Activated CD4-positive, alpha-beta T cell treated with anti-CD3 and anti-CD28 coated beads, Interleukin-2, amount 10 ng/mL, durations not matched to agents 7 days and 5 days (primary cell): ENCODE measurements around the gene SMOC2. TPM values are rescaled to one million over a fixed set of nuclear protein-coding genes. Genes with fewer than 3 reads are reported as not detected.
"Not testable (repeated sequence)": the region's sequence is repeated elsewhere in the genome, so short reads cannot be mapped to it uniquely, and the experiment has no call there.

ENCODE experiments used
- CTCF ChIA-PET: fragments of 350-600 bp; sonication (Branson Sonifier 250); formaldehyde crosslinking; loops from one replicate; lab custom pipeline; 2021; ENCODE audit warnings: antibody characterized with exemption; lab: Charles Lee
- POLR2A ChIA-PET: fragments of 350-600 bp; sonication (Branson Sonifier 250); formaldehyde crosslinking; loops from one replicate; lab custom pipeline; 2021; ENCODE audit warnings: antibody characterized with exemption; lab: Charles Lee
- DNase-seq: peaks from one replicate; pipeline ENCODE4 v3.0.0-alpha.2; 2020
- H3K27ac Mint-ChIP-seq: one replicate; pipeline ENCODE4 v1.8.0; 2021; ENCODE audit warnings: mild to moderate bottlenecking, moderate library complexity, mixed read lengths
- H3K27me3 Mint-ChIP-seq: one replicate; pipeline ENCODE4 v1.8.0; 2021; ENCODE audit warnings: mixed read lengths
- H3K36me3 Mint-ChIP-seq: one replicate; pipeline ENCODE4 v1.8.0; 2021; ENCODE audit warnings: low read depth, mixed read lengths
- H3K4me1 Mint-ChIP-seq: one replicate; pipeline ENCODE4 v1.8.0; 2021; ENCODE audit warnings: mixed read lengths
- H3K4me3 Mint-ChIP-seq: one replicate; pipeline ENCODE4 v1.8.0; 2021; ENCODE audit warnings: mild to moderate bottlenecking, moderate library complexity, mixed read lengths
- H3K9me3 Mint-ChIP-seq: one replicate; pipeline ENCODE4 v1.8.0; 2021; ENCODE audit warnings: mixed read lengths
- total RNA-seq, 2 experiments: library from RNA; stranded (reverse); gene quantifications; one replicate each; pipeline ENCODE4 v1.2.3, GENCODE V29; 2021

The SMOC2 gene
- total RNA-seq, 2 experiments from 2014 or later: not detected

DNA sequence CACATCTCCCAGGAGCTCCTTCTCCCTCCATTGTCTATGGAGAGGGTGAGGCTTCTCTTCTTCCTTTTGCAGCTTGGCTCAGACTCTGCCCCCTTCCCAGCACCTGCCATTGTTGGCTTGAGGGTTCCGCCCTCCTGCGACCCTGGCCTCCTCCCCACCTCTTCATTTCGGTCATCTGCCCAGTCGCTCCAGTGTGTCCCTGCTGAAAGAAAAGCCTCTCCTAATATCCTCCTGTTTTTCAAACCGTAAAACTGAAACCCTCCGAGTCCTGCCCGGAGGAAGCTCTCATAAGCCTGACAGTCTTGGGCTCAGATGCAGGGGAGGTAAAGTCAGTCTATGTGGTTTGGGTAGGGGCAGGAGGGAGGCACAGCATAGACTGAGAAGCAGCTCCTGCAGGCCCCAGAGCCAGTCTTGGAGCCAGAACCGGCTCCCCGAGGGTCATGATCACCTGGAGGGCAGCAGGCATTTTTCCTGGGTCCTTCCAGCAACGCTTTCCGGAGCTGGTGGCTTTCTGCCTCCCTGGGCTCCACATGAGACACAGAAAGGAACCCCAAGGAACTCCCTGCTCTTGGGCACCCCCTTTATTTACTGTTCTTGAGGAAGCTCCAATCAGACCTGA, 235.1 kb downstream of the SMOC2 start:
- H3K27me3 Mint-ChIP-seq: no peaks in the 10 kb centered on the region
- ChIA-PET POLR2A (no interaction called here), CTCF (no interaction called here)
- no peak for DNase-seq
- no peaks in the 10 kb centered on the region for H3K4me1 Mint-ChIP-seq
- H3K9me3 Mint-ChIP-seq: no peaks in the 10 kb centered on the region
- no peaks in the 10 kb centered on the region for H3K36me3 Mint-ChIP-seq
- no peak overlapping the region for H3K4me3 Mint-ChIP-seq
- H3K27ac Mint-ChIP-seq: no peak overlapping the region

- H3K36me3 Mint-ChIP-seq: no peaks in the 10 kb centered on the region
- no peak overlapping the region for H3K4me3 Mint-ChIP-seq
- H3K27ac Mint-ChIP-seq: no peak overlapping the region
- H3K4me1 Mint-ChIP-seq: no peaks in the 10 kb centered on the region
- H3K27me3 Mint-ChIP-seq: no peaks in the 10 kb centered on the region
- CTCF ChIA-PET: no interaction called here
- no peak for DNase-seq
- POLR2A ChIA-PET: no interaction called here
- no peaks in the 10 kb centered on the region for H3K9me3 Mint-ChIP-seq
Measured at GRCh38 chr6:168676552-168677322, 235.8 kb downstream of the SMOC2 start.

GRCh38 chr6:168677323-168677781, 236.4 kb downstream of the SMOC2 start:
- H3K4me3 Mint-ChIP-seq, DNase-seq, H3K4me1 Mint-ChIP-seq, CTCF ChIA-PET, H3K36me3 Mint-ChIP-seq, H3K27me3 Mint-ChIP-seq, POLR2A ChIA-PET, H3K9me3 Mint-ChIP-seq, H3K27ac Mint-ChIP-seq: not testable (repeated sequence)

GRCh38 chr6:168678077-168678476, 237.1 kb downstream of the SMOC2 start:
- CTCF ChIA-PET: no interaction called here
- H3K36me3 Mint-ChIP-seq: no peaks in the 10 kb centered on the region
- H3K4me3 Mint-ChIP-seq: no peak overlapping the region
- no peaks in the 10 kb centered on the region for H3K27me3 Mint-ChIP-seq
- no peaks in the 10 kb centered on the region for H3K9me3 Mint-ChIP-seq
- POLR2A ChIA-PET: no interaction called here
- no peak for DNase-seq
- no peak overlapping the region for H3K27ac Mint-ChIP-seq
- no peaks in the 10 kb centered on the region for H3K4me1 Mint-ChIP-seq

DNA sequence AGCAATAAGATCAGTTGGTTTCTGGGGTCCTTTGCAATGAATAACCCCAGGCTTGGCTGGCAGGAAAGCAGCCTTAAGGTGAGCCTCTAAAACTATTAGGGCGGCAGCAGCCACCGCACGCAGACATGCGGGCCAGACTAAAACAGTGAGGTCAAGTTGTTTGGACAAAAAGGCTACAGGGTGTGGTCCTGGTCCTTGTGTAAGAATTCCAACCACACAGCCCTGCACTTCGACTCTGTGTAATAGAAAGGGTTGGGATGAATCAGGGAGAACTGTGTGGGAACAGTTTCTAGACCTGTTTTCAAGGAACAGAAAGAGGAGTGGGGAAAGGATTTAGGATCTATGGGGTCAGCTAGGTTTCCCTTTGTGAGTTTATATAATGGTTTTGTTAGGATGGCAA, 237.6 kb downstream of the SMOC2 start:
- ChIA-PET POLR2A (no interaction called here), CTCF (no interaction called here)
- Mint-ChIP-seq H3K9me3 (no peaks in the 10 kb centered on the region), H3K4me3 (no peak overlapping the region), H3K36me3 (no peaks in the 10 kb centered on the region), H3K4me1 (no peaks in the 10 kb centered on the region), H3K27ac (no peak overlapping the region), H3K27me3 (no peaks in the 10 kb centered on the region)
- no peak for DNase-seq

DNA sequence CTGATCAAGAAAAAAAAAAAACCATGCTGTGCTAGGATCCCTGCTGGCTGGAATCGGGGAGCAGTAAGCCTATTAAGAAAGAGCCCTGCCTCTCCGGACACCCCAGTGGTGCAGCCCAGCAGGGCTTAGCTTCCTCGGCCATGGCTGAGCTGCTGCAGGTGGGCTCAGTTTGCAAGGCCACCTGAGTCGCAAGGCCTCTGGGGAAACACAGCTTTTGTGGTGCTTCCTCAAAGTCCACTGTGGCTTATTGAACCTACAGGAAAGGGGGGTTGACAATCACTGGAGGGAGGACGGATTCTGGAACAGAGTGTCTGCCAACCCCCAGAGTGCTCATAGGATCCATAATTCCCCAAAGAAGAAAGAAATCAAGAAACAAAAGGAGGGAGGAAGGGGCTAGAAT, 240.8 kb downstream of the SMOC2 start:
- H3K4me3 Mint-ChIP-seq: no peak overlapping the region
- CTCF ChIA-PET: interaction anchor here (2.0 kb wide), 1 partner anchor 16 kb away, joined by 4 read pairs; no protein-coding TSS in a partner anchor
- H3K9me3 Mint-ChIP-seq: no peaks in the 10 kb centered on the region
- H3K27me3 Mint-ChIP-seq: no peaks in the 10 kb centered on the region
- no peak for DNase-seq
- H3K4me1 Mint-ChIP-seq: no peaks in the 10 kb centered on the region
- POLR2A ChIA-PET: no interaction called here
- H3K27ac Mint-ChIP-seq: no peak overlapping the region
- H3K36me3 Mint-ChIP-seq: no peaks in the 10 kb centered on the region

DNA sequence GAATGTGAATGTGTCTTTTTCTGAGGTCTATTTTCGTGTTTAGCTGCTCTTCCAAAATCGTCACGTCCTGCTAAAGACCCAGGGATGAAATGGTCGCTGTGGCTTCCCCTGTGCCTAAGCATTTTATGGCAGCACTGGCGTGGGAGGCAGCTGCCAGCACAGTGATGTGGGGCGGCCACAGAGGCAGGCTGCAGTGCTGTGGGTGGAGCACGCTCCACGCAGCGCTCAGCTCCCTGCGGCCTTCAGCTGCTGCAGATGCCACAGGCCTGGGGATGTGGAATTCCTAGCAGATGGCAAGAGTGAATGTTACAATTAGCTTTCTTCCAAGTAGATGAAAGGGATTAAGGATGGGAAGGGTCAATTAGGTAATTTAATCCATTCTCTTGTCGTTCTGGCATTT, 242.6 kb downstream of the SMOC2 start:
- ChIA-PET CTCF (no interaction called here), POLR2A (no interaction called here)
- Mint-ChIP-seq H3K27me3 (no peaks in the 10 kb centered on the region), H3K4me1 (no peaks in the 10 kb centered on the region), H3K4me3 (no peak overlapping the region), H3K9me3 (no peaks in the 10 kb centered on the region), H3K36me3 (no peaks in the 10 kb centered on the region), H3K27ac (no peak overlapping the region)
- DNase-seq: no peak

GRCh38 chr6:168684471-168684870, 243.5 kb downstream of the SMOC2 start:
- H3K9me3 Mint-ChIP-seq: no peaks in the 10 kb centered on the region
- no peaks in the 10 kb centered on the region for H3K36me3 Mint-ChIP-seq
- H3K27me3 Mint-ChIP-seq: no peaks in the 10 kb centered on the region
- DNase-seq: no peak
- H3K4me1 Mint-ChIP-seq: no peaks in the 10 kb centered on the region
- ChIA-PET CTCF (no interaction called here), POLR2A (no interaction called here)
- no peak overlapping the region for H3K4me3 Mint-ChIP-seq
- no peak overlapping the region for H3K27ac Mint-ChIP-seq

DNA sequence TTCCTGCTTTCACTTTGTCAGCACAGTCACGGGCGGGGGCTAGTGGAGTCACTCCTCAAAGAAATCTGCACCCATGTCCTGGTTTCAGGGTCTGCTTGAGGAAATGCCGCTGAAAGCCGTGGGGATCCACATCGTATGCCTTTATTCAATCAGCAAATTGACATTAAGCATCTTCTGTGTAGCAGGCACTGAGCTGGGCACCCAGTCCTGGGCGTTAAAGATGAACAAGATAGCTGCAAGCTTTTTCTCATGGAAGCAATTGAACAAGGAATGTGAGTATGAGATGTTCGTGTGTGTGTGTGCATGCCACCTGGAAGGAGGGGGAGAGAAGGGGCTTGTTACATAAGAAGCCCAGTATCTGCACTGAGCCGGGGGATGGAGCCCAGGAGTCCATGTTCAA, 243.9 kb downstream of the SMOC2 start:
- no peak for DNase-seq
- H3K4me1 Mint-ChIP-seq: no peaks in the 10 kb centered on the region

DNA sequence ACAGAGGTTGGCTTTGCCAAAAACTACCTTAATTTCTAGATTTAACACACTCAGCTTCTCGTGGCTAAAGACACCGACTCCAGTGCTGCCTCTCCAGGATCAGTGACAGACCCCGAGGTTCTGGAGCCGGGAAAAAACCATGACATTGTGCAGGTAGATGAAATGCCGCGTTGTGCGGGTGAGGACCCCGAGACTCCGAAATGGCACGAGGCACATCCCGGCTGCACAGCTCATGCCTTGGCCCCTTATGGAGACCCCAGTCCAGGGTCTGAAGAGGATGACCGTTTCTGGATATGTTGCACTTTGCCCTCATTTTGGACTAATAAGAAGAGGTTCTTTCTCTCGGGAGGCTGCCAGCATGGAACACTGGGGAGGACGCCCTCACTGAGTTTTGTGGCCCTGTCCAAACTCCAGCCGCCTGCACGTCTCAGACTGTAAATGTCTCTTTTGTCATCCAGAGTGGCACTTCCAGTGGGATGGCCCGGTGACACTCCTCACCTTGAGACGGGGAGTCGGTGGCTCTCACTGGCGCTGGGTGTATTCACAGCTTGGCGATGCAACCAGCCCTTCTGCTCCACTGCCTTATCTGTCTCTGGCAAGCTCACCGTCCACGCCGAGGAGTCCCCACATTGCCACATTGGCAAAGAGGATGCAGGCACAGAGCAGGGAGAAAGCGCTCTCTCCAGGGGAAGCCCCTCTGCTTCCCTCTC, 245.2 kb downstream of the SMOC2 start:
- ChIA-PET CTCF (no interaction called here), POLR2A (no interaction called here)

More for the DNA sequence above, 243.9 kb downstream of the SMOC2 start:
- ChIA-PET POLR2A (no interaction called here), CTCF (no interaction called here)
- Mint-ChIP-seq H3K27me3 (no peaks in the 10 kb centered on the region), H3K36me3 (no peaks in the 10 kb centered on the region), H3K4me3 (no peak overlapping the region), H3K9me3 (no peaks in the 10 kb centered on the region), H3K27ac (no peak overlapping the region)

DNA sequence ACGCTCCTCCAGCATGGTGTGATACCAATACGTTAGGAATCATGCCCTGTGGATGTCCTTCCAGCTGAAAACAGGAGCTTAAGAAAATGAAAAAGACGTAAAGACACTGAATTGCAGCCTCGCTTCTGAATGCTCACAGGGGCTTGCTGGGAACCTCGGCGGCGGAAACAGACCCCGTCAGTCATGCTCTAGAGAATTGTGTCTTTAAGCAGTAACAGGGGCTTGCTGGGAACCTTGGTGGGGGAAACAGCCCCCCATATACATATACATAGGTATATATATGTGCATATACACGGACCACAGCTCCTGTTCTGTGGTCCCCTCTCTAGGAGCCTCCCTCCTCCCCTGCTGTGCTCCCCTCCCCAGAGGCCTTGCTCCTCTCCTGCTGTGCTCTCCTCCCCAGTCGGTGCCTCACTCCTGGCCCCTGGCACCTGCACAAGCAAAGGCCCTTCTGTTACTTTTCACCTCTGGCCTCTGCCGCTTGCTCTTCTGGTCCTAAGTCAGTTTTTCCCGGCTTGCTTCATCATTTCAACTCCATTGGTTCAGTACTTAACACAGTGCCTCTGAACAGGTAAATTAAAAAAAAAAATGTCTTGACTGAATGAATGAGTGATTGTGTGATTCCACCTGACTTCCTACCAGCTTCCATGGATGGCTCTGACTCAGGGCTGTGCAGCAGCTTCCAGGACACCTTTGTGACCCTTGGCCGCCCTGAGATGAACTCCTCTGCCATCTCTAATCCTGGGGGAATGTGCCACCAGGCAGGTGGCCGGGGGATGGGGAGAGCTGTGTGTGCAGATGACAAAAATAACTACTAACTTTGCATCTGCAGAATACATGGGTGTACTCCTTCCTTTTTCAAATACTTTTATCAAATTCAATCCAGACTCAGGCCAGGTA, 246.1 kb downstream of the SMOC2 start:
- POLR2A ChIA-PET: no interaction called here
- Mint-ChIP-seq H3K9me3 (no peaks in the 10 kb centered on the region), H3K27me3 (no peaks in the 10 kb centered on the region), H3K4me1 (no peaks in the 10 kb centered on the region), H3K36me3 (no peaks in the 10 kb centered on the region), H3K4me3 (no peak overlapping the region), H3K27ac (no peak overlapping the region)
- no peak for DNase-seq
- CTCF ChIA-PET: no interaction called here

More for the DNA sequence above, 245.2 kb downstream of the SMOC2 start:
- no peaks in the 10 kb centered on the region for H3K4me1 Mint-ChIP-seq
- no peak overlapping the region for H3K27ac Mint-ChIP-seq
- no peaks in the 10 kb centered on the region for H3K27me3 Mint-ChIP-seq
- H3K4me3 Mint-ChIP-seq: no peak overlapping the region
- H3K36me3 Mint-ChIP-seq: no peaks in the 10 kb centered on the region
- no peaks in the 10 kb centered on the region for H3K9me3 Mint-ChIP-seq
- DNase-seq: no peak

DNA sequence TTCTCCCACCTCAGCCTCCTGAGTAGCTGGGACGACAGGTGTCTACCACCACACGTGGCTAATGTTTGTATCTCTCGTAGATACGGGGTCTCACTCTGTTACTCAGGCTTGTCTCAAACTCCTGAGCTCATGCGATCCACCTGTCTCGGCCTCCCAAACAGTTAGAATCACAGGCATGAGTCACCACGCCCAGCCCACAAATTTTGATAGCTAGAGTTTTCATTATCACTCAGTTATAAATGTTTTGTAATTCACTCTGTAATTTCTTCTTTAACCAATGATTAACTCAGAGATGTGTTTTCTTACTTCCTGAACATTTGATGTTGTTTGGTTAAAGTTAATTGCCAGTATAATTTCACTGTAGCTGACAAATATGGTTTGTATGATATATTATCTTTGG, 249.3 kb downstream of the SMOC2 start:
- Mint-ChIP-seq H3K9me3 (no peaks in the 10 kb centered on the region), H3K27ac (no peak overlapping the region), H3K4me1 (no peaks in the 10 kb centered on the region), H3K4me3 (no peak overlapping the region), H3K27me3 (no peaks in the 10 kb centered on the region), H3K36me3 (no peaks in the 10 kb centered on the region)
- POLR2A ChIA-PET: no interaction called here
- DNase-seq: no peak
- CTCF ChIA-PET: no interaction called here
